Ectodermal cell (in vitro differentiated cells): ENCODE measurements around the gene BBX.

Experiments used
- H3K27ac ChIP-seq: 2 replicates; pipeline ENCODE4 v1.7.0; 2013; ENCODE audit warnings: mild to moderate bottlenecking, low read depth, low read length; ENCODE audit not compliant: insufficient read depth, poor library complexity, severe bottlenecking
- H3K27me3 ChIP-seq: 2 replicates; pipeline ENCODE4 v1.7.0; 2013; ENCODE audit warnings: mild to moderate bottlenecking, low read length; ENCODE audit not compliant: insufficient read depth, control insufficient read depth, poor library complexity, severe bottlenecking
- H3K36me3 ChIP-seq: one replicate; pipeline ENCODE4 v1.7.0; 2013; ENCODE audit warnings: low read length; ENCODE audit not compliant: control insufficient read depth, insufficient read depth
- H3K4me1 ChIP-seq: one replicate; pipeline ENCODE4 v1.7.0; 2013; ENCODE audit warnings: low read length; ENCODE audit not compliant: control insufficient read depth, insufficient read depth
- H3K4me3 ChIP-seq: 2 replicates; pipeline ENCODE4 v1.7.0; 2013; ENCODE audit warnings: low read depth, low read length, control low read depth; ENCODE audit not compliant: insufficient read depth
- H3K9me3 ChIP-seq: 2 replicates; pipeline ENCODE4 v1.7.0; 2013; ENCODE audit warnings: mild to moderate bottlenecking, low read length, moderate library complexity; ENCODE audit not compliant: control insufficient read depth
- WGBS, 2 experiments: methylation state at CpG; one replicate each; pipeline ENCODE4 v1.1.7; 2013; ENCODE audit warnings: missing lambda C conversion rate in 2 of 2; 5-methylcytosine and 5-hydroxymethylcytosine counted together

Gene BBX

DNA sequence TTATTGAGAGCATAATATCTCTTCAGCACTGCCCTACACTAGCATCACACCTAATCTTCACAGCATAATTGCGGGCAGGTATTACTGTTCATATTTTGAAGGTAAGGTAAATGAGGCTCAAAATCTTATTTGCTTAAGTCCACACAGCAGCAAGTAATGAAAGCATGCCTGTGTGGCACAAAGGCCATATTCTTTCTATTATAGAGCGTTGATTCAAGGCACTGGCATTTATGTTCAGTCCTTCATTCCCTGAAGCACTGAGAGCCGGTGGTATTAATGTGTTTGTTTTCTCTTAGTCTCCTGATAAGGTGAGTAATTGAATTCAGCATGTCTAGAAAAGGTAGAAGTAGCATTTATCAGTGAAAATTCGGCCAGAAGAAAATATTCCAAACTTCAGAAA lies 231.2 kb downstream of the BBX start:
- H3K36me3 ChIP-seq, result no peaks in the 10 kb centered on the region
- WGBS, 2 experiments, result 86 to 95% methylated on average over 3 to 4 of the region's 4 CpGs
- no peaks in the 10 kb centered on the region for H3K4me1 ChIP-seq
- H3K27ac ChIP-seq, result no peak overlapping the region
- H3K27me3 ChIP-seq, result no peaks in the 10 kb centered on the region
- no peaks in the 10 kb centered on the region for H3K9me3 ChIP-seq
- no peak overlapping the region for H3K4me3 ChIP-seq

DNA sequence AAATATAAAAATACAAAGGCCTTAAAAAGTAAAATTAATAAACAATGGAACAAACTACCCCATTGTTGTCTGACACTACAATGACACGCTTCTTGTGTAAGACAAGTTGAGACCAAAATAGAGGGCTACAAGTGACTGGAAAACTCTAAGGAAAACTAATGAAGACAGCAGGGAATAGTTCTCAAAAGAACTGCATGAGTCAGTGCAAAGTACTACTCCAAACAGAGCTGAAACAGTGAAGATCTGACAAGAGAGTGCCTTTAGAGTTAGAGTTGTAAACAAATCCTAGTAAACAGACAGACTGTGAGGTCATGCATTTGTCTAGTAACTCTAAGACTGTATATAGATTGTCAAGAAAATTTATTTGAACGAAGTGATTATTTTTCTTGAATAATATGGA lies 233.9 kb downstream of the BBX start:
- H3K27ac ChIP-seq, result no peak overlapping the region
- no peaks in the 10 kb centered on the region for H3K9me3 ChIP-seq
- H3K27me3 ChIP-seq, result no peaks in the 10 kb centered on the region
- no peaks in the 10 kb centered on the region for H3K36me3 ChIP-seq
- H3K4me1 ChIP-seq, result no peaks in the 10 kb centered on the region
- no peak overlapping the region for H3K4me3 ChIP-seq
- 92 to 94% methylated on average over 2 of the region's 2 CpGs for WGBS, 2 experiments

GRCh38 chr3:107757140-107757539 lies 234.4 kb downstream of the BBX start:
- Histone ChIP-seq H3K27me3 (no peaks in the 10 kb centered on the region), H3K36me3 (no peaks in the 10 kb centered on the region), H3K27ac (no peak overlapping the region), H3K4me1 (no peaks in the 10 kb centered on the region), H3K4me3 (no peak overlapping the region), H3K9me3 (no peaks in the 10 kb centered on the region)
- WGBS, 2 experiments, result 100% methylated on average over 1 of the region's 2 CpGs; no CpG with 5 or more reads in 1 of the 2 experiments

- Histone ChIP-seq H3K27me3 (no peaks in the 10 kb centered on the region), H3K27ac (no peak overlapping the region), H3K4me3 (no peak overlapping the region), H3K9me3 (no peaks in the 10 kb centered on the region), H3K4me1 (no peaks in the 10 kb centered on the region), H3K36me3 (no peaks in the 10 kb centered on the region)
Observed at GRCh38 chr3:107760144-107760543, 237.4 kb downstream of the BBX start.

- Histone ChIP-seq H3K4me1 (no peaks in the 10 kb centered on the region), H3K4me3 (no peak overlapping the region), H3K27ac (no peak overlapping the region), H3K9me3 (no peaks in the 10 kb centered on the region), H3K36me3 (no peaks in the 10 kb centered on the region), H3K27me3 (no peaks in the 10 kb centered on the region)
- WGBS, 2 experiments, result 84 to 91% methylated on average over 2 of the region's 2 CpGs
Observed at GRCh38 chr3:107761391-107761790, 238.6 kb downstream of the BBX start.

GRCh38 chr3:107765524-107765923 lies 242.8 kb downstream of the BBX start:
- H3K9me3 ChIP-seq, result no peaks in the 10 kb centered on the region
- 91 to 94% methylated on average over 5 to 6 of the region's 6 CpGs for WGBS, 2 experiments

DNA sequence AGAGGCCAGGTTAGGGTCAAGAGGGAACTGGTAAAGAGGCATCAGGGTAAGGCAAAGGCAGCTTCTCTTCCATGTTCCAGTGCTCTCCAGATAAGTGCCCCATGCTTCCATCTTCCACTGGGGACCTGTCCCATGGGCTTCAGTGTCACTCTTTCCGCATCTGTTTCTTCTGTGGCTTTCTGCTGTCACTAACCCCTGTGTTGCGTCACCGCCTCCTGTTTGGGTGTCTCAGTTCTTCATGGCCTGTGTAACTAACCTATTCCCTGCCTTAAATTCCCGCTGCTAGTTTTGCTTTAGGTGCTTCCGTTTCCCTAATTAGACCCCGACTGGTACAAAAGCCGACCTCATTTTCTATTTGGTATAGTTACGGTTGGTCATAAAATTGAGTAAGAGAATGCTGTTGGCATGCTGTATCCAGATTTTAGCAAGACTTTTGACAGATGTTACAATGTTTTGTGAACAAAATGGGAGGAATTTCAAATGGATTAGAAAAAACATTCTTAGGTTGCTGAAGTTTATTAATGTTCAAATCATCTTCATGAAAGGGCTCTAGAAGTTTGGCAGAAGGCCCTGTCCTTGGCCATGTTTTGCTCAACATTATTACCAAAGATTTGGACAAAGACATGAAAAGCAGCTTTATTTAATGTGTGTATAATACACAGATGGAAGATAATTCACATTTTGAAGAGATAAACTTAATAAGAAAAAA lies 245.3 kb downstream of the BBX start:
- H3K4me3 ChIP-seq, result no peak overlapping the region
- no peaks in the 10 kb centered on the region for H3K27me3 ChIP-seq
- no peaks in the 10 kb centered on the region for H3K4me1 ChIP-seq
- H3K36me3 ChIP-seq, result no peaks in the 10 kb centered on the region
- no peaks in the 10 kb centered on the region for H3K9me3 ChIP-seq
- WGBS, 2 experiments, result 95 to 97% methylated on average over 8 of the region's 8 CpGs
- no peak overlapping the region for H3K27ac ChIP-seq

More at GRCh38 chr3:107765524-107765923, 242.8 kb downstream of the BBX start:
- no peaks in the 10 kb centered on the region for H3K4me1 ChIP-seq
- no peak overlapping the region for H3K27ac ChIP-seq
- H3K27me3 ChIP-seq, result no peaks in the 10 kb centered on the region
- H3K36me3 ChIP-seq, result no peaks in the 10 kb centered on the region
- H3K4me3 ChIP-seq, result no peak overlapping the region

- H3K27ac ChIP-seq, result no peak overlapping the region
- no peaks in the 10 kb centered on the region for H3K27me3 ChIP-seq
- no peaks in the 10 kb centered on the region for H3K36me3 ChIP-seq
- H3K4me3 ChIP-seq, result no peak overlapping the region
- no peaks in the 10 kb centered on the region for H3K4me1 ChIP-seq
- H3K9me3 ChIP-seq, result no peaks in the 10 kb centered on the region
- 96 to 100% methylated on average over 3 of the region's 3 CpGs for WGBS, 2 experiments
Observed at GRCh38 chr3:107769882-107770281, 247.1 kb downstream of the BBX start.

GRCh38 chr3:107772016-107772415 lies 249.3 kb downstream of the BBX start:
- Histone ChIP-seq H3K9me3 (no peaks in the 10 kb centered on the region), H3K4me3 (no peak overlapping the region), H3K27ac (no peak overlapping the region), H3K27me3 (no peaks in the 10 kb centered on the region), H3K4me1 (no peaks in the 10 kb centered on the region), H3K36me3 (no peaks in the 10 kb centered on the region)
- WGBS, 2 experiments, result 93 to 97% methylated on average over 6 of the region's 6 CpGs

GRCh38 chr3:107775974-107776373 lies 253.2 kb downstream of the BBX start:
- Histone ChIP-seq H3K9me3 (no peaks in the 10 kb centered on the region), H3K27me3 (no peaks in the 10 kb centered on the region), H3K4me3 (no peak overlapping the region), H3K27ac (no peak overlapping the region), H3K36me3 (no peaks in the 10 kb centered on the region), H3K4me1 (no peaks in the 10 kb centered on the region)
- 100% methylated on average over 1 of the region's 1 CpG for WGBS, 2 experiments

DNA sequence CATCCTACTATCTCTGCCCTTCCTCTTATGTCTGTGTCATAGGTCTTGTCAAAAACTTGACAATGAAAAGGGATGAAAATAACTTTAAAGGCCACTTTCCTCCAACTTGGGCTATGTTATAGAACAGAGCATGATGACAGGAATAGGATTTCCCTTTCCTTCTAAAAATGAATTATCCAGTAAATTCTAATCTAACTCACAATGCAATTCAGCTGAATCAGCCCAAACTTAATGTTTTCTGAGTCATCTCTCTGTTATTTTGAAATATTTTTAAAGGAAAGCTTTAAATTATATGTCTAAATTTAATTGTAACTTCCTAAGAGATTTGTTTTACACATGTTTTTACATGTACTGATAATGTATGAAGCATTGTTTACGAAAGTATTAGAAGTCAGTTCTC lies 258.5 kb downstream of the BBX start:
- Histone ChIP-seq H3K36me3 (no peaks in the 10 kb centered on the region), H3K4me3 (no peak overlapping the region), H3K4me1 (no peaks in the 10 kb centered on the region), H3K27ac (no peak overlapping the region), H3K9me3 (no peaks in the 10 kb centered on the region), H3K27me3 (no peaks in the 10 kb centered on the region)
- WGBS, 2 experiments, result 80% methylated on average over 1 of the region's 1 CpG; no CpG with 5 or more reads in 1 of the 2 experiments
